Keratinocyte (primary cell): Measurements from ENCODE around the gene SMARCA4. TPM values are rescaled to one million over a fixed set of nuclear protein-coding genes. Genes with fewer than 3 reads are reported as not detected.

Source experiments
- DNase-seq: peaks from one replicate; pipeline ENCODE4 v3.0.0-alpha.2; 2011; ENCODE audit warnings: low read depth, missing footprints, low spot score
- FAIRE-seq: peaks from 2 replicates; lab custom pipeline; 2011; peaks lifted over from hg19 to GRCh38; lab: Jason Lieb, UNC
- H2AFZ ChIP-seq: 2 replicates; pipeline ENCODE4 v1.6.0; 2012; ENCODE audit warnings: low read length, control low read depth, inconsistent platforms; ENCODE audit not compliant: control insufficient read depth
- H3K27ac ChIP-seq: 2 replicates; pipeline ENCODE4 v1.5.1; 2011; ENCODE audit warnings: low read length; ENCODE audit not compliant: control insufficient read depth, insufficient read depth
- H3K27me3 ChIP-seq: 3 replicates; pipeline ENCODE4 v1.6.0; 2011; ENCODE audit warnings: low read length; ENCODE audit not compliant: control insufficient read depth, insufficient read depth; ENCODE audit errors: extremely low read depth
- H3K36me3 ChIP-seq, 2 experiments: 2 replicates in 1 of 2; 3 replicates in 1 of 2; pipeline ENCODE4 v1.5.1; 2011; ENCODE audit warnings: low read length in 2 of 2, mild to moderate bottlenecking in 1 of 2; ENCODE audit not compliant: control insufficient read depth in 2 of 2, insufficient read depth in 2 of 2; ENCODE audit errors: extremely low read depth in 1 of 2
- H3K4me1 ChIP-seq: 3 replicates; pipeline ENCODE4 v1.5.1; 2011; ENCODE audit warnings: low read length; ENCODE audit not compliant: control insufficient read depth, insufficient read depth; ENCODE audit errors: extremely low read depth
- H3K4me2 ChIP-seq: 3 replicates; pipeline ENCODE4 v1.6.0; 2011; ENCODE audit warnings: low read depth, low read length; ENCODE audit not compliant: control insufficient read depth, insufficient read depth; ENCODE audit errors: extremely low read depth
- H3K4me3 ChIP-seq, 3 experiments: fragments of 200-600 bp in 1 of 3; sonication (generic) in 1 of 3; 2 replicates in 2 of 3; 3 replicates in 1 of 3; pipeline ENCODE4 v1.5.1; 2011 to 2016; ENCODE audit warnings: low read length in 3 of 3, mild to moderate bottlenecking in 3 of 3, control low read depth in 2 of 3, inconsistent platforms in 1 of 3, low read depth in 1 of 3, mixed read lengths in 1 of 3, mixed run types in 1 of 3, moderate library complexity in 1 of 3; ENCODE audit not compliant: control insufficient read depth in 2 of 3, insufficient read depth in 2 of 3; ENCODE audit errors: extremely low read depth in 1 of 3
- H3K79me2 ChIP-seq: 2 replicates; pipeline ENCODE4 v1.6.0; 2012; ENCODE audit warnings: low read length; ENCODE audit not compliant: control insufficient read depth, insufficient read depth
- H3K9ac ChIP-seq: 3 replicates; pipeline ENCODE4 v1.6.0; 2011; ENCODE audit warnings: low read length; ENCODE audit not compliant: control insufficient read depth, insufficient read depth; ENCODE audit errors: extremely low read depth
- H3K9me1 ChIP-seq: 3 replicates; pipeline ENCODE4 v1.6.0; 2011; ENCODE audit warnings: low read length; ENCODE audit not compliant: control insufficient read depth, insufficient read depth; ENCODE audit errors: extremely low read depth
- H3K9me3 ChIP-seq: 2 replicates; pipeline ENCODE4 v1.5.1; 2012; ENCODE audit warnings: low read depth, low read length; ENCODE audit not compliant: control insufficient read depth
- H4K20me1 ChIP-seq: 3 replicates; pipeline ENCODE4 v1.6.0; 2011; ENCODE audit warnings: low read length; ENCODE audit not compliant: control insufficient read depth, insufficient read depth; ENCODE audit errors: extremely low read depth
- CTCF ChIP-seq, 3 experiments: IDR thresholded peaks in 1 of 3; conservative IDR thresholded peaks in 1 of 3; optimal IDR thresholded peaks in 1 of 3; 2 replicates in 2 of 3; 3 replicates in 1 of 3; pipeline versions ENCODE3 to v1.5.1; 2011; ENCODE audit warnings: low read length in 3 of 3, mild to moderate bottlenecking in 3 of 3, moderate library complexity in 2 of 3, control low read depth in 1 of 3, inconsistent platforms in 1 of 3; ENCODE audit not compliant: insufficient read depth in 2 of 3; ENCODE audit errors: extremely low read depth in 1 of 3
- EZH2 ChIP-seq: IDR thresholded peaks from one replicate; pipeline ENCODE4 v1.6.1; 2012; ENCODE audit warnings: inconsistent platforms, mild to moderate bottlenecking, low read length, moderate library complexity
- dilution Hi-C: fragments of 300-500 bp; cut with MboI; formaldehyde crosslinking; loops from one replicate; pipeline ENCODE4 v1.7.0; 2020; ENCODE audit warnings: low sequenced_read_pairs; ENCODE audit not compliant: extremely low pct_ligation_motif_present
- polyA plus RNA-seq, 5 experiments: library from polyadenylated mRNA; depleted of rRNA in 3 of 5; stranded (reverse) in 3 of 5; stranded (forward) in 1 of 5; unstranded in 1 of 5; fragments of >200 nt; gene quantifications; 1 replicate in 1 of 5; 2 replicates in 3 of 5; 3 replicates in 1 of 5; pipeline versions ENCODE4 v1.2.1 to v1.2.3, GENCODE V29; 2011 to 2012; ENCODE audit warnings: missing spikeins in 2 of 5, low read depth in 1 of 5, low replicate concordance in 1 of 5

Gene SMARCA4
- polyA plus RNA-seq, 1 donor (not counting 4 experiments of a cell fraction or from before 2014, with no cell fraction given) = 33.1 TPM

GRCh38 chr19:10988380-10988779 is 27.6 kb downstream of the SMARCA4 start:
- no peaks in the 10 kb centered on the region for H3K9me1 ChIP-seq
- dilution Hi-C loops = no loop called here
- no peaks in the 10 kb centered on the region for H3K4me1 ChIP-seq
- DNase-seq = no peak
- H3K79me2 ChIP-seq = peaks cover 22% of the 10 kb centered on the region
- H4K20me1 ChIP-seq = peaks cover 3% of the 10 kb centered on the region
- no peaks in the 10 kb centered on the region for H3K9me3 ChIP-seq
- no peak for FAIRE-seq
- H3K4me2 ChIP-seq = no peak overlapping the region
- TF ChIP-seq CTCF (optimal IDR thresholded peaks at IDR 0.05 in 1 of 3, IDR thresholded peaks at IDR 0.05 in 1 of 3, conservative IDR thresholded peaks at IDR 0.05 in 1 of 3; ENCODE audit: extremely low read depth in 1 of 3, insufficient read depth in 2 of 3, low read length in 3 of 3) = no peak
- TF ChIP-seq EZH2 = no peak
- no peak overlapping the region for H2AFZ ChIP-seq
- H3K27ac ChIP-seq = no peak overlapping the region
- H3K4me3 ChIP-seq = no peak overlapping the region
- no peak overlapping the region for H3K9ac ChIP-seq
- peaks cover 26 to 41% of the 10 kb centered on the region in 2 experiments for H3K36me3 ChIP-seq
- H3K27me3 ChIP-seq = no peaks in the 10 kb centered on the region

GRCh38 chr19:10988921-10989320 is 28.1 kb downstream of the SMARCA4 start:
- no peak overlapping the region for H2AFZ ChIP-seq
- no peaks in the 10 kb centered on the region for H3K9me1 ChIP-seq
- dilution Hi-C loops = no loop called here
- H3K4me1 ChIP-seq = no peaks in the 10 kb centered on the region
- FAIRE-seq = no peak
- no peak overlapping the region for H3K4me2 ChIP-seq
- H3K27ac ChIP-seq = no peak overlapping the region
- H4K20me1 ChIP-seq = peaks cover 3% of the 10 kb centered on the region
- no peak overlapping the region for H3K9ac ChIP-seq
- DNase-seq = no peak
- peaks cover 17% of the 10 kb centered on the region for H3K79me2 ChIP-seq
- TF ChIP-seq CTCF (optimal IDR thresholded peaks at IDR 0.05 in 1 of 3, IDR thresholded peaks at IDR 0.05 in 1 of 3, conservative IDR thresholded peaks at IDR 0.05 in 1 of 3; ENCODE audit: extremely low read depth in 1 of 3, insufficient read depth in 2 of 3, low read length in 3 of 3) = no peak
- no peak for TF ChIP-seq EZH2
- H3K4me3 ChIP-seq = no peak overlapping the region
- peaks cover 26 to 41% of the 10 kb centered on the region in 2 experiments for H3K36me3 ChIP-seq
- H3K27me3 ChIP-seq = no peaks in the 10 kb centered on the region
- no peaks in the 10 kb centered on the region for H3K9me3 ChIP-seq
